T-helper 1 cell treated with Interleukin-12 subunit alpha and Interleukin-12 subunit beta and Interleukin-4 antibody, amounts not matched to agents 30 ng/mL and 1 ng/mL, for 36 hours (primary cell): ENCODE measurements around the gene FRRS1L. TPM values are rescaled to one million over a fixed set of nuclear protein-coding genes. Genes with fewer than 3 reads are reported as not detected.

Experiments used
- intact Hi-C: fragments of 100-400 bp; cut with micrococcal nuclease; formaldehyde crosslinking; loops from one replicate; pipeline ENCODE4 v1.15.1; 2024
- total RNA-seq: library from RNA; stranded (reverse); gene quantifications from 2 replicates; pipeline ENCODE4 v1.2.3, GENCODE V29; 2022

Gene FRRS1L
- total RNA-seq, 1 donor from 2014 or later, result not detected

- intact Hi-C loops, result no loop called here
These were observed 9.9 kb upstream of the FRRS1L start for GRCh38 chr9:109176963-109177362.

GRCh38 chr9:109176386-109176785, 9.3 kb upstream of the FRRS1L start:
- intact Hi-C loops, result no loop called here

- intact Hi-C loops, result no loop called here
These were observed 5.9 kb upstream of the FRRS1L start for GRCh38 chr9:109172935-109173334.

- intact Hi-C loops, result no loop called here
These were observed 4.9 kb upstream of the FRRS1L start for GRCh38 chr9:109171926-109172325.

- intact Hi-C loops, result no loop called here
These were observed 1.1 kb upstream of the FRRS1L start for GRCh38 chr9:109168170-109168569.

- intact Hi-C loops, result no loop called here
These were observed 667 bp upstream of the FRRS1L start for GRCh38 chr9:109167716-109168115.

GRCh38 chr9:109166171-109166770, 778 bp downstream of the FRRS1L start:
- intact Hi-C loops, result no loop called here

- intact Hi-C loops, result no loop called here
These were observed 3.0 kb downstream of the FRRS1L start for GRCh38 chr9:109164042-109164441.

GRCh38 chr9:109163194-109163593, 3.9 kb downstream of the FRRS1L start:
- intact Hi-C loops, result no loop called here

GRCh38 chr9:109162677-109163076, 4.4 kb downstream of the FRRS1L start:
- intact Hi-C loops, result no loop called here

- intact Hi-C loops, result no loop called here
These were observed 5.6 kb downstream of the FRRS1L start for GRCh38 chr9:109161471-109161870.

- intact Hi-C loops, result no loop called here
These were observed 7.5 kb downstream of the FRRS1L start for GRCh38 chr9:109159583-109159982.

- intact Hi-C loops, result no loop called here
These were observed 8.4 kb downstream of the FRRS1L start for GRCh38 chr9:109158651-109159050.

GRCh38 chr9:109156708-109157107, 10.3 kb downstream of the FRRS1L start:
- intact Hi-C loops, result no loop called here

GRCh38 chr9:109150925-109151545, 16.0 kb downstream of the FRRS1L start:
- intact Hi-C loops, result no loop called here

GRCh38 chr9:109149722-109150121, 17.3 kb downstream of the FRRS1L start:
- intact Hi-C loops, result no loop called here

GRCh38 chr9:109149089-109149488, 18.0 kb downstream of the FRRS1L start:
- intact Hi-C loops, result no loop called here

GRCh38 chr9:109145051-109145450, 22.0 kb downstream of the FRRS1L start:
- intact Hi-C loops, result no loop called here

GRCh38 chr9:109143881-109144562, 23.0 kb downstream of the FRRS1L start:
- intact Hi-C loops, result no loop called here

- intact Hi-C loops, result no loop called here
These were observed 25.7 kb downstream of the FRRS1L start for GRCh38 chr9:109141375-109141774.

GRCh38 chr9:109139851-109140250, 27.2 kb downstream of the FRRS1L start:
- intact Hi-C loops, result no loop called here

- intact Hi-C loops, result no loop called here
These were observed 28.6 kb downstream of the FRRS1L start for GRCh38 chr9:109138421-109138820.

GRCh38 chr9:109134167-109134578, 32.9 kb downstream of the FRRS1L start:
- intact Hi-C loops, result no loop called here
